Measurements from ENCODE around the gene RGMA. TPM values are rescaled to one million over a fixed set of nuclear protein-coding genes. Genes with fewer than 3 reads are reported as not detected.

Gene RGMA
- total RNA-seq, 6 experiments from 2014 or later: 0.06 to 0.32 (median 0.25) TPM; not detected in 2

DNA sequence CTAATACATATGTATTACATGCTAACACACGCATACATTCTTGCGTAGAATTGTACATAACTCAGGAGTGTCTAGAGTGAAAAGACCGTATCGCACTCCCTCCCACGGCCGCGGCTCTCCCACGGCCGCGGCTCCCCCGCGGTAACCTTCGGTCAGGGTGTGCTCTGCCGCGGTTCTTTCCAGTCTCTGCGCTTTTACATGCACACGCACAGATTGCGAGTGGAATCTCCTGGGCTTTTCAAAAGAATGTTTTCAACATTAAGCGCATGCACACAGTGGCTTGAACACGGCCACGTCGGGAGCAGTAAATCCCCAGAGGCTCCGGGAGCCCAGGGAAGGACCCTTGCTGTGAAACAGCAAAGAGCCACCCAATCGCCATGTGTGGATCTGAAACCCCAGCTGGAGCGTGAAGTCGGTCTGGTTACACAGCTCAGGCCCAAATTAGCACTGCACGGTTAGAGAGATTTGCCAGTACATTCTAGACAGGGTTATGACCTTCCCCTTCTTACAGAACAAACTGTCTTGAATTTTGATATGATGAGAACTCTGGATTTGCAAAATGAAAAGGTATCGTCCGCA, 805 bp upstream of the RGMA start:
- DNase-seq (no peak), ATAC-seq (no peak)
- no peak overlapping the region for H3K4me3 ChIP-seq

DNA sequence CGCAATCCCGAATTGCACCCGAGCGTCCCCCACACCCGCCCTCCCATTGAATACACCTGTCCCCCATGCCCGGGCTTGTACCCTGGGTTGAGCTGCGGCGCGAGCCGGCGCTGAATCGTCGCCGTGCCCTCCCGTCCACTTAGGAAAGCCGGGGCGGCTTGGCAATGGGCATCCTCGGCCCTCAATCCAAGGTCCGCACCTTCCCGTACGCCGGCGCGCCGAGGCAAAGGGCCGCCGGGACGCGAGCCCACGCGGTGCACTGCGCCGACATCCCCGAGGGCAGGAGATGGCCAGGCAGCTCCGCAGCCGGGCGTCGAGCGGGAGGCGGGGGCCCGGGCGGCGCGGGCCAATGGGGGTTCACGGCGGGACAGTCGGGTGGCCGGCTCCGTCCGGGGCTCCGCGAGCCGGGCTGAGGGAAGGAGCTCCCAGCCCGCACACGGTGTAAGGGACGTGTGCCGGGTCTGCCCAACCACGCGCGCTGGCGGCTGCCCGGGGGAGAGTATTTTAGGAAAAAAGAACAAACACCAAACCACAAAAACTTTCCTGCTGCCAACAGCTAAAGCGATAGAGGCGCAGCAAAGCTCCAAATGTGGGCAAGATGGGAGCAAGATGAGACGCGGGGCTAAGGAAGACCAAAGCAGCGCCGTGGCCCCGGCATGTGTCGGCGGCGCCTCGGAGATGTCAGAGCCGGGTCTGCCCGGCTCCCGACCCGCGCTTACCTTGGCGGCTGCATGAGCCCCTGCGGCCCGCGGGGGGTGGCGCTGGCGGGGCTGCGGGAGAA, 621 bp downstream of the RGMA start:
- H3K27ac ChIP-seq: no peak overlapping the region

More for the DNA sequence above, 805 bp upstream of the RGMA start:
- no peak for TF ChIP-seq POLR2A (IDR thresholded peaks at IDR 0.05)
- TF ChIP-seq, protein P1, sequence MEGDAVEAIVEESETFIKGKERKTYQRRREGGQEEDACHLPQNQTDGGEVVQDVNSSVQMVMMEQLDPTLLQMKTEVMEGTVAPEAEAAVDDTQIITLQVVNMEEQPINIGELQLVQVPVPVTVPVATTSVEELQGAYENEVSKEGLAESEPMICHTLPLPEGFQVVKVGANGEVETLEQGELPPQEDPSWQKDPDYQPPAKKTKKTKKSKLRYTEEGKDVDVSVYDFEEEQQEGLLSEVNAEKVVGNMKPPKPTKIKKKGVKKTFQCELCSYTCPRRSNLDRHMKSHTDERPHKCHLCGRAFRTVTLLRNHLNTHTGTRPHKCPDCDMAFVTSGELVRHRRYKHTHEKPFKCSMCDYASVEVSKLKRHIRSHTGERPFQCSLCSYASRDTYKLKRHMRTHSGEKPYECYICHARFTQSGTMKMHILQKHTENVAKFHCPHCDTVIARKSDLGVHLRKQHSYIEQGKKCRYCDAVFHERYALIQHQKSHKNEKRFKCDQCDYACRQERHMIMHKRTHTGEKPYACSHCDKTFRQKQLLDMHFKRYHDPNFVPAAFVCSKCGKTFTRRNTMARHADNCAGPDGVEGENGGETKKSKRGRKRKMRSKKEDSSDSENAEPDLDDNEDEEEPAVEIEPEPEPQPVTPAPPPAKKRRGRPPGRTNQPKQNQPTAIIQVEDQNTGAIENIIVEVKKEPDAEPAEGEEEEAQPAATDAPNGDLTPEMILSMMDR (IDR thresholded peaks at IDR 0.05): no peak
- Histone ChIP-seq H3K36me3 (no peaks in the 10 kb centered on the region), H3K27ac (no peak overlapping the region), H3K27me3 (peaks cover 8 to 36% of the 10 kb centered on the region in 2 donors), H3K9me3 (no peaks in the 10 kb centered on the region), H3K4me1 (peaks cover 0 to 14% (median 0%) of the 10 kb centered on the region in 4 donors)
- intact Hi-C loops (cut with DNase I): no loop called here
- 22% methylated on average over 7 of the region's 29 CpGs for WGBS (ENCODE audit: insufficient coverage, low coverage, low lambda C conversion rate, missing lambda C conversion rate)

DNA sequence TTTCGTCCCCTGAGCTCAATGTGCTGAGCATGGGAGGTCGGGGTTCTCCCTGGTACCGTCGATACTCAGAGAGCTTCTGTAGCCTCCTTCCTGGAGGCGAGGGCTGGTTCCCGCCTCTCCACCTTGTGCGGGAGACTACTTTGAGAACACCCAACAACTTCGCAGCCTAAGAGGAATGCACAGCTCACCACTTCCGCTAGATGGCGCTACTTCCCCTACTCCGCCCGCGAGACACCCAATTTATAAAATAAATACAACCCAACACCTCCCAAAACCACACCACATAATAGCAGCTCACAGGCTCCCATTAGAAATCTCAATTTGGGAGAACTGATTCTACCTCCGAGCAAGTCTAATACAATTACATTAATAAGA, 1.2 kb downstream of the RGMA start:
- no peaks in the 10 kb centered on the region for H3K36me3 ChIP-seq
- peaks cover 0 to 14% (median 0%) of the 10 kb centered on the region in 4 donors for H3K4me1 ChIP-seq
- TF ChIP-seq, protein P1 (IDR thresholded peaks at IDR 0.05): peak; percentile 53 to 84 (median 70)
- no peak for TF ChIP-seq POLR2A (IDR thresholded peaks at IDR 0.05)
- intact Hi-C loops (cut with DNase I): no loop called here
- peak overlapping the region in 2 of 3 donors; percentile 16 to 37 for H3K4me3 ChIP-seq
- peak in 1 of 3 donors; percentile 37 for DNase-seq
- 2% methylated on average over 10 of the region's 14 CpGs for WGBS (ENCODE audit: insufficient coverage, low coverage, low lambda C conversion rate, missing lambda C conversion rate)
- no peak overlapping the region for H3K27ac ChIP-seq
- peaks cover 8 to 38% of the 10 kb centered on the region in 2 donors for H3K27me3 ChIP-seq
- no peaks in the 10 kb centered on the region for H3K9me3 ChIP-seq
- peak; percentile 62 to 87 (median 74) for ATAC-seq

More for the DNA sequence above, 621 bp downstream of the RGMA start:
- H3K9me3 ChIP-seq: no peaks in the 10 kb centered on the region
- 3% methylated on average over 13 of the region's 85 CpGs for WGBS (ENCODE audit: insufficient coverage, low coverage, low lambda C conversion rate, missing lambda C conversion rate)
- ATAC-seq (peak; percentile 18 to 43 (median 38)), DNase-seq (no peak)
- peaks cover 8 to 38% of the 10 kb centered on the region in 2 donors for H3K27me3 ChIP-seq
- intact Hi-C loops (cut with DNase I): no loop called here
- no peaks in the 10 kb centered on the region for H3K36me3 ChIP-seq
- H3K4me1 ChIP-seq: peaks cover 0 to 14% (median 0%) of the 10 kb centered on the region in 4 donors
- no peak for TF ChIP-seq POLR2A (IDR thresholded peaks at IDR 0.05)
- TF ChIP-seq, protein P1 (IDR thresholded peaks at IDR 0.05): no peak
- H3K4me3 ChIP-seq: peak overlapping the region in 2 of 3 donors; percentile 16 to 37

DNA sequence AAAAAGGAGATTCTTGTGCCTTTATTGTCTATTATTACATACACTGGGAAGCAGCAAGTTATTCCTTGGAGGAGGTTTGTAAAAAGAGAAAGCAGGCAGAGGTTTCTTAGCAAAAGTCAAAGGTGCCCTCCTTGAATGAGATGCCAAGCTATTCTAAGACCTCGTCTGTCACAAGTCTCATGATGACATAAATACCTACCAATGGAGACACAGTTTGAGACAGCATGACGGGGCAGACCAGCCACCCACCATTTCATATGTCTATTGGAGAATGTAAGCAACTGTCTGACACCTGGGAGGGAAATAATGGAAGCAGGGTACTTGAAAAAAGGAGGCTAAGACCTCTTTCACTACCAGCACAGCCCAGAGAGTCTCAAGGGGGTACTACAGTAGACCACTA, 2.2 kb downstream of the RGMA start:
- Histone ChIP-seq H3K27me3 (peaks cover 8 to 38% of the 10 kb centered on the region in 2 donors), H3K36me3 (no peaks in the 10 kb centered on the region), H3K27ac (no peak overlapping the region), H3K9me3 (no peaks in the 10 kb centered on the region), H3K4me1 (peaks cover 0 to 14% (median 0%) of the 10 kb centered on the region in 4 donors), H3K4me3 (no peak overlapping the region)
- 30% methylated on average over 2 of the region's 2 CpGs for WGBS (ENCODE audit: insufficient coverage, low coverage, low lambda C conversion rate, missing lambda C conversion rate)
- TF ChIP-seq, protein P1 (IDR thresholded peaks at IDR 0.05): no peak
- no peak for TF ChIP-seq POLR2A (IDR thresholded peaks at IDR 0.05)
- DNase-seq: no peak
- intact Hi-C loops (cut with DNase I): no loop called here
- no peak for ATAC-seq

All from right lobe of liver (tissue), 6 donors.